Adrenal gland (tissue), 12 donors: ENCODE data around the gene GPD1L. TPM values are rescaled to one million over a fixed set of nuclear protein-coding genes. Genes with fewer than 3 reads are reported as not detected.
A peak's percentile ranks its signal among the peaks of the same experiment; 100 is the strongest.

Source experiments
- DNase-seq, 7 donors: peaks; one replicate each; pipeline ENCODE4 v3.0.0-alpha.2; 2019 to 2020
- H3K27ac ChIP-seq, 5 donors: fragments of 200-600 bp; sonication (generic) in 4 of 5; 1 replicate in 3 of 5; 2 replicates in 2 of 5; pipeline versions ENCODE4 v1.5.1 to v1.8.0; 2016 to 2020; ENCODE audit warnings: mild to moderate bottlenecking in 1 of 5
- H3K27me3 ChIP-seq: fragments of 200-600 bp; 2 replicates; pipeline ENCODE4 v1.8.0; 2021
- H3K36me3 ChIP-seq, 2 donors: fragments of 200-600 bp; replicated peaks in 1 of 2; 1 replicate in 1 of 2; 2 replicates in 1 of 2; pipeline versions ENCODE4 v1.5.1 to v1.8.0; 2018 to 2022
- H3K4me1 ChIP-seq, 2 donors: fragments of 200-600 bp; replicated peaks in 1 of 2; 1 replicate in 1 of 2; 2 replicates in 1 of 2; pipeline versions ENCODE4 v1.5.1 to v1.8.0; 2018 to 2021
- H3K4me3 ChIP-seq, 4 donors: fragments of 200-600 bp; sonication (generic) in 3 of 4; one replicate each; pipeline ENCODE4 v1.5.1; 2016 to 2018
- H3K9me3 ChIP-seq, 3 donors: fragments of 200-600 bp; sonication (generic) in 1 of 3; replicated peaks in 1 of 3; 1 replicate in 2 of 3; 2 replicates in 1 of 3; pipeline versions ENCODE4 v1.5.1 to v1.8.0; 2016 to 2021
- CTCF ChIP-seq, 6 experiments: fragments of 450-650 bp in 4 of 6; fragments of 200-600 bp in 2 of 6; sonication (generic) in 1 of 6; IDR thresholded peaks; 1 replicate in 5 of 6; 2 replicates in 1 of 6; pipeline versions ENCODE4 v1.5.1 to v1.8.0; 2016 to 2021; ENCODE audit warnings: antibody characterized with exemption in 6 of 6, mild to moderate bottlenecking in 2 of 6, moderate library complexity in 1 of 6
- POLR2A ChIP-seq, 2 donors: fragments of 450-650 bp; IDR thresholded peaks; one replicate each; pipeline ENCODE4 v1.6.1; 2017; ENCODE audit warnings: antibody characterized with exemption in 2 of 2, mild to moderate bottlenecking in 2 of 2, moderate library complexity in 1 of 2
- WGBS, 4 donors: extraction: QIAGEN DNeasy Blood & Tissue Kit in 2 of 4; methylation state at CpG; one replicate each; pipeline versions ENCODE4 v1.1.5 to v1.1.7; 2013 to 2017; 5-methylcytosine and 5-hydroxymethylcytosine counted together
- intact Hi-C, 2 donors: fragments of 100-400 bp; cut with DNase I; formaldehyde crosslinking; loops; one replicate each; pipeline versions ENCODE4 v1.14.1 to v1.15.0; 2022 to 2023
- polyA plus RNA-seq, 3 donors: library from polyadenylated mRNA; stranded (reverse); fragments of 200-250 nt in 2 of 3; fragments of 350-450 nt in 1 of 3; fragmentation: Illumina TruSeq in 1 of 3; extraction: RNeasy Lipid Tissue Mini Kit (QIAGEN cat#74804) in 1 of 3; gene quantifications; one replicate each; pipeline ENCODE4 v1.2.3, GENCODE V29; 2013 to 2014
- total RNA-seq, 9 donors: library from RNA; depleted of rRNA in 4 of 9; stranded (reverse); fragments of >200 nt in 4 of 9; fragments of 120-200 nt in 1 of 9; fragmentation: NEBNext Ultra II Directional in 1 of 9; extraction: Animal tissue kit (Norgen Biotek cat#: 25700) in 1 of 9; gene quantifications; one replicate each; pipeline versions ENCODE4 v1.1.0 to v1.2.4, GENCODE V29; 2013 to 2023
- donor health status: healthy with polysubstance abuse.
- donor health status: Bipolar disorder and iron deficiency.
- donor health status: DM: yes; HTN: yes; CAD: no.
- donor health status: DM: no; HTN: no; CAD: no.
- donor health status: DM: no; HTN: no; CAD: no.
- donor health status: DM: yes; HTN: yes; CAD: no.

Gene GPD1L
- total and polyA plus RNA-seq, 12 donors = 19.7 to 131 (median 79.1) TPM

- TF ChIP-seq POLR2A (IDR thresholded peaks at IDR 0.05) = no peak
- no peak for TF ChIP-seq CTCF (IDR thresholded peaks at IDR 0.05)
- H3K4me1 ChIP-seq = peaks cover 8 to 19% of the 10 kb centered on the region in 2 donors
- WGBS, 4 donors = 89 to 96% (median 92%) methylated on average over 3 of the region's 3 CpGs
These were observed 28.3 kb upstream of the GPD1L start for GRCh38 chr3:32078085-32078634.

GRCh38 chr3:32078864-32079263, 27.6 kb upstream of the GPD1L start:
- no peaks in the 10 kb centered on the region for H3K36me3 ChIP-seq
- no peak overlapping the region for H3K4me3 ChIP-seq
- no peak for TF ChIP-seq CTCF (IDR thresholded peaks at IDR 0.05)
- TF ChIP-seq POLR2A (IDR thresholded peaks at IDR 0.05) = no peak
- H3K9me3 ChIP-seq = no peaks in the 10 kb centered on the region
- no peaks in the 10 kb centered on the region for H3K27me3 ChIP-seq
- peaks cover 8 to 19% of the 10 kb centered on the region in 2 donors for H3K4me1 ChIP-seq
- H3K27ac ChIP-seq = no peak overlapping the region
- DNase-seq = no peak
- intact Hi-C loops = no loop called here

More at GRCh38 chr3:32078085-32078634, 28.3 kb upstream of the GPD1L start:
- peak overlapping the region in 1 of 5 donors; percentile 3 for H3K27ac ChIP-seq
- intact Hi-C loops = no loop called here
- H3K4me3 ChIP-seq = no peak overlapping the region
- H3K36me3 ChIP-seq = no peaks in the 10 kb centered on the region
- no peaks in the 10 kb centered on the region for H3K27me3 ChIP-seq
- no peak for DNase-seq
- H3K9me3 ChIP-seq = no peaks in the 10 kb centered on the region

- H3K27ac ChIP-seq = no peak overlapping the region
- no peaks in the 10 kb centered on the region for H3K9me3 ChIP-seq
- no peak for TF ChIP-seq POLR2A (IDR thresholded peaks at IDR 0.05)
- no peak for TF ChIP-seq CTCF (IDR thresholded peaks at IDR 0.05)
- no peaks in the 10 kb centered on the region for H3K36me3 ChIP-seq
- no peak overlapping the region for H3K4me3 ChIP-seq
- intact Hi-C loops = no loop called here
- peak in 4 of 7 donors; percentile 26 to 50 (median 40) for DNase-seq
- H3K4me1 ChIP-seq = peaks cover 8 to 12% of the 10 kb centered on the region in 2 donors
- 9 to 13% (median 11%) methylated on average over 3 of the region's 3 CpGs for WGBS, 4 donors
- H3K27me3 ChIP-seq = no peaks in the 10 kb centered on the region
These were observed 23.7 kb upstream of the GPD1L start for GRCh38 chr3:32082721-32083120.

GRCh38 chr3:32083702-32084270, 22.6 kb upstream of the GPD1L start:
- intact Hi-C loops = no loop called here
- Histone ChIP-seq H3K36me3 (no peaks in the 10 kb centered on the region), H3K4me1 (peaks cover 8 to 12% of the 10 kb centered on the region in 2 donors), H3K9me3 (no peaks in the 10 kb centered on the region), H3K27me3 (no peaks in the 10 kb centered on the region), H3K27ac (no peak overlapping the region), H3K4me3 (no peak overlapping the region)
- 86 to 90% (median 90%) methylated on average over 3 of the region's 3 CpGs for WGBS, 4 donors
- DNase-seq = no peak
- TF ChIP-seq CTCF (IDR thresholded peaks at IDR 0.05) (no peak), POLR2A (IDR thresholded peaks at IDR 0.05) (no peak)
